Stimulated activated CD8-positive, alpha-beta memory T cell treated with anti-CD3 and anti-CD28 coated beads, Interleukin-4, amount 100 ng/mL, for 4 hours (primary cell): ENCODE results near the gene PBRM1.
"Not testable (repeated sequence)": the region's sequence is repeated elsewhere in the genome, so short reads cannot be mapped to it uniquely, and the experiment has no call there.

ENCODE experiments used
- DNase-seq, 2 donors: peaks; one replicate each; pipeline ENCODE4 v3.0.0-alpha.2; 2020; ENCODE audit warnings: low read depth in 2 of 2, low spot score in 1 of 2

Gene PBRM1

GRCh38 chr3:52704611-52705437 is 19.1 kb upstream of the PBRM1 start:
- no peak for DNase-seq

- no peak for DNase-seq
These were observed 17.6 kb upstream of the PBRM1 start for GRCh38 chr3:52703341-52703740.

GRCh38 chr3:52697632-52697965 is 11.9 kb upstream of the PBRM1 start:
- DNase-seq, result no peak

GRCh38 chr3:52696830-52697631 is 11.3 kb upstream of the PBRM1 start:
- no peak for DNase-seq

- no peak for DNase-seq
These were observed 10.3 kb upstream of the PBRM1 start for GRCh38 chr3:52695798-52696671.

GRCh38 chr3:52694528-52695189 is 8.9 kb upstream of the PBRM1 start:
- no peak for DNase-seq

- no peak for DNase-seq
These were observed 7.4 kb upstream of the PBRM1 start for GRCh38 chr3:52693071-52693470.

- DNase-seq, result no peak
These were observed 4.8 kb upstream of the PBRM1 start for GRCh38 chr3:52690560-52690959.

GRCh38 chr3:52689151-52689550 is 3.4 kb upstream of the PBRM1 start:
- DNase-seq, result no peak

GRCh38 chr3:52688266-52688665 is 2.6 kb upstream of the PBRM1 start:
- DNase-seq, result no peak

GRCh38 chr3:52685285-52685708 is 416 bp downstream of the PBRM1 start:
- DNase-seq, result peak; percentile 22 to 56

- no peak for DNase-seq
These were observed 1.5 kb downstream of the PBRM1 start for GRCh38 chr3:52684184-52684583.

GRCh38 chr3:52683611-52684010 is 2.1 kb downstream of the PBRM1 start:
- DNase-seq, result no peak

- DNase-seq, result no peak
These were observed 3.7 kb downstream of the PBRM1 start for GRCh38 chr3:52682016-52682415.

- no peak for DNase-seq
These were observed 4.1 kb downstream of the PBRM1 start for GRCh38 chr3:52681596-52681995.

- no peak for DNase-seq
These were observed 5.9 kb downstream of the PBRM1 start for GRCh38 chr3:52679811-52680210.

GRCh38 chr3:52679199-52679538 is 6.5 kb downstream of the PBRM1 start:
- no peak for DNase-seq

- no peak for DNase-seq
These were observed 7.2 kb downstream of the PBRM1 start for GRCh38 chr3:52678265-52679198.

GRCh38 chr3:52676201-52676600 is 9.5 kb downstream of the PBRM1 start:
- not testable (repeated sequence) for DNase-seq

- no peak for DNase-seq
These were observed 14.0 kb downstream of the PBRM1 start for GRCh38 chr3:52671676-52672075.
